ENCODE results near the gene CLCNKB. TPM values are rescaled to one million over a fixed set of nuclear protein-coding genes. Genes with fewer than 3 reads are reported as not detected.
"Not testable (repeated sequence)": the region's sequence is repeated elsewhere in the genome, so short reads cannot be mapped to it uniquely, and the experiment has no call there.

CLCNKB gene
- total RNA-seq (2014; rRNA removed; shearing (Covaris generic)): not detected in 2 replicates
- not detected in 2 replicates for polyA plus RNA-seq (2015; cell fraction: cytosol; rRNA removed)
- polyA plus RNA-seq (2015; cell fraction: nucleus; rRNA removed): 0.22 TPM in 1 of 2 replicates, not detected in the other

DNA sequence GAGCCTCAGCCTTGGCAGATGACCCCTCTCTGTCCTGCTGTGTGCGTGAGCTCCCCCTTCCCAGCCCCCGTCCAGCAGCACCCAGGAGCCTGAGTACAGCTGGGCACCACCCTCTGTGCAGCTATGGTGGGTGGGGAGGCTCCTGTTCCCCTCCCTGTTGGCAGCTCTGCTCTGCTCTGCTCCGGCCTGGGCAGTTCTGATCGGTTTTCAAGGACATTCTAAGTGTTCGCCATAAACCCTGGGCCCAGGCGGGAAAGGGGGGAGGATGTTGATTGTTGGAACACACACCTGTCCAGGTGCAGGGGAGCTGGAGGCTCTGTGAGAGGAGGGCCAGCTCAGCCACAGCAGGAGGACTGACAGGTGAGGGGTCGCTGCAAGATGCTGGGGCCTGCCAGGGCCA lies at the start of gene CLCNKB:
CLCNKB (plus strand) TSS at position 262 of the 400 bp plus-strand sequence. CDS start 711 bp downstream, outside the sequence.
- DNase-seq (ENCODE audit: low read depth): no peak

DNA sequence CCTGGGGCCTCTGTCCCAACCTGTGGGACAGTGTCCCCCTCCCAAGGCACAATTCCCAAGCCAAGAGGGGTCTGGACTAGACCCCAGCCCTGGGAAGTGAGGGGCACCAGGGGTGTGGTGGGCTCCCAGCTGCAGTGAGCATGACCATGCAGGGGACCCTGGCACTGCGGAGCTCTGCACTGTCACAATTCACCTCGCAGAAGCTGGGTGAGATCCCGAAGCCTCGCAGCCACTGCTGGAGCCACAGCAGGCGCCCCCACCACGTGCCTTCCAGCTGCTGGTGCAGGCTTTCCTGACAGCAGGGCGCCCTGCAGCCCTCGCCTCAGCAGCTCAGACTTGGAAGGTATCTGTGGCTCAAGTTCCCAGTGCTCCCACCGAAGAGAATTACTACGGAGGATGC lies 49.5 kb upstream of the CLCNKB start:
- DNase-seq (ENCODE audit: low read depth): no peak

DNA sequence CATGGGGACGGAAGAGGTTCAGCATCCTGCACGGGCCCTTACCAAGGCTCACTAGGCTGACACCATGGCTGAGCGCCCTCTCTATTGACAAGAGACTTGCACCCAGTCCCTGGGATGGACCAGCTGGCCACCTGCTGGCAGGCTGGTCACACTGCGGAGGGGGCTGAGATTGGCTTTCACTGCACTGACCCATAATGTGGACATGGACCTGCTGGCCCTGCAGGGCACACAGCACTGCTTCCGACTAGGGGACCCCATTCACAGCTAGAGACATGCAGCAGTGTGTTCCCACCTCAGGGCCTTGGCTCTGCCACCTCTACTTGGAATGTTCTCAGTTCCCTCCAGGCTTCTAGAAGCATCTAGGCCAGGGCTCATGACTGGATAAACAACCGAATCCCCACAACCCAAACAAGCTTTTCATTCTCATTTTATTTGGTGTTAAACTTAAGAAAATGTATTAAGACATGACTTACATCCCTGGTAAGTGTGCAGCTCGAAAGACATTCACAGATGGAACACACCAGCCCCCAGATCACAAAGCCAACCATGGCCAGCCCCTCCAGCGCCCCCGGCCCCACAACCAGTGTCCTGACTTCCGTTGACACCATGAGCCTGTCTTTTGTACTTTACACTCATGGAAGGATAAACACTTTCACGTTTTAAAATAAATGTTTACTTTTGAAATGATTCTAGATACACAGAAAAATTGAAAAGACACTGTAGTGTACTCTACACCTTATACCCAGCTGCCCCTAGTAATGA lies 48.8 kb upstream of the CLCNKB start:
- peak; percentile 40 for DNase-seq (ENCODE audit: low read depth)

- DNase-seq (ENCODE audit: low read depth): no peak
Measured at GRCh38 chr1:15997076-15997585, 46.5 kb upstream of the CLCNKB start.

DNA sequence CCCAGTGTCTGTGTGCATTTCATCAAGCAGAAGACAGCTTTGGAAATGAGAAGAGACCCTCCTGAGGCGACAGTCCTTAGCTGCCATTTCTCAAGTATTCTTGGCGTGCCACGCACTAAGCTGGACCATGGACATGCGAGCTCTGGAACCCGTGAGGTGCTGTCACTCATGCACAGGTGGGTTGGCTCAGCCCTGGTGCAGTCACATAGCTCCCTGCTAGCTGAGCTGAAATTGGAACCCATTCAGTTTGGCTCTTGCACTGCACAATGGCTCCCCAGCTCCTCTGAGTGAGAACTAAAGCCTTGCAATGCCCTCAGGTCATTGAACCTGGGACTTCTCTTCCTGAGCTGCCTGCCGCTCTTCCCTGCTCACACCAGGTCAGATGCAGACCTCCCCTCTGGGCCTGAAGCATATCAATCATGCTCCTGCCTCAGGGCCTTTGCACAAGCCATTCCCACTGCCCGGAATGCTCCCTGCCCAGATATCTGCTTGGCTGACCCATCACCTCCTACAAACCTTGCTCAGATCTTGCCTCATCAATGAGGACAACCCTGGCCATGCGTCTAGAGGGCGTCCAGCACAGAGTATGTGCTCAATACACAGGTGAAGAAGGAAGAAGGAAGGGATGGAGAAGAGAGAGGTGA lies 45.8 kb upstream of the CLCNKB start:
- DNase-seq (ENCODE audit: low read depth): no peak

- no peak for DNase-seq (ENCODE audit: low read depth)
Measured at GRCh38 chr1:15998929-15999328, 44.7 kb upstream of the CLCNKB start.

DNA sequence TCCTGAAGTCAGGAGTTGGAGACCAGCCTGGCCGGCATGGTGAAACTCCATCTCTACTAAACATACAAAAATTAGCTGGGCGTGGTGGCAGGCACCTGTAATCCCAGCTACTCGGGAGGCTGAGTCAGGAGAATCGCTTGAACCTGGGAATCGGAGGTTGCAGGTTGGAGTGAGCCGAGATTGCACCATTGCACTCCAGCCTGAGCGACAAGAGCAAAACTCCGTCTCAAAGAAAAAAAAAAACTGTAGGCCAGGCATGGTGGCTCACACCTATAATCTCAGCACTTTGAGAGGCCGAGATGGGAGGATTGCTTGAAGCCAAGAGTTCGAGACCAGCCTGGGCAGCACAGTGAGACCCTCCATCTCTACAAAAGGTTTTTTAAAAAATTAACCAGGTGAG lies 42.3 kb upstream of the CLCNKB start:
- not testable (repeated sequence) for DNase-seq (ENCODE audit: low read depth)

- no peak for DNase-seq (ENCODE audit: low read depth)
Measured at GRCh38 chr1:16005597-16005996, 38.0 kb upstream of the CLCNKB start.

DNA sequence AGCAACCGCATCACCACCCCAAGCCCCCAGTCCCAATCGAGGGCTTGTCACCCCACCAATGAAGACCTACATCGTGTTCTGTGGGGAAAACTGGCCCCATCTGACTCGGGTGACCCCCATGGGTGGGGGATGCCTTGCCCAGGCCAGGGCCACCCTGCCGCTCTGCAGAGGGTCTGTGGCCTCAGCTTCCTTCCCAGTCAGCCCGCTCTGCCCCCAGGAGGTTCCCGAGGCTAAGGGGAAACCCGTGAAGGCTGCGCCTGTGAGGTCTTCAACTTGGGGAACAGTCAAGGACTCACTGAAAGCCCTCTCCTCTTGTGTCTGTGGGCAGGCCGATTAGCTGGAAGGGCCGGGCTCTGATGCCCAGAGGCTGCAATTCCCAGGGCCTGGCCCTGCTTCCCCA lies 37.6 kb upstream of the CLCNKB start:
- DNase-seq (ENCODE audit: low read depth): no peak

GRCh38 chr1:16006552-16007485 lies 36.8 kb upstream of the CLCNKB start:
- DNase-seq (ENCODE audit: low read depth): peak; percentile 41

DNA sequence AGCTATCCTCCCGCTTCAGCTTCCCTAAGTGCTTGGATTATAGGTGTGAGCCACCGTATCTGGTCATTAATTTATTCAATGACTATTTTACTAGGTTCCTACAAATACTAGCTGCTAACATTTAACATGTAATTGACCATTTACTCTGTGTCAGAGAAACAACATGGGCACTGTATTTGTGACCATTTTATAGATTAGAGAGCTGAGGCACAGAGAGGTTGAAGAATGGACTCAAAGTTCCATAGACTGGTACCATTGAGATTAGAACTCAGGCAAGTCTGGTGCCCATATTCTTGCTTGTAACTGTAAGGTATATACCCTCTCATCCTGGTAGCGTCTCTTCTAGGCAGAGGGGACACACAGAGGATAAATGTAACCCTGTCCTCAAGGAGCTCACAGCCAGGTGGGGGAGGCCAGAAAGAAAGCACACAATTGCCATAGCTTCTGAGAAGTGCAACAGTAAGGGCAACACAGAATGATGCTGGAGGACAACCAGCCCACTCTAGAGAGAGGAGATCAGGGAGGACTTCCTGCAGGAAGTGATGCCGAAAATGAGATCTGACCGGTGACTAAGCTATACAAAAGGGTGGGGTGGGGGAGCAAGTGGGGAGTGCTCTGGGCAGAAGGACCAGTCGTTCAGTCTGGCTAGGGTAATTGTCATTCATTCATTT lies 35.8 kb upstream of the CLCNKB start:
- DNase-seq (ENCODE audit: low read depth): peak; percentile 32

DNA sequence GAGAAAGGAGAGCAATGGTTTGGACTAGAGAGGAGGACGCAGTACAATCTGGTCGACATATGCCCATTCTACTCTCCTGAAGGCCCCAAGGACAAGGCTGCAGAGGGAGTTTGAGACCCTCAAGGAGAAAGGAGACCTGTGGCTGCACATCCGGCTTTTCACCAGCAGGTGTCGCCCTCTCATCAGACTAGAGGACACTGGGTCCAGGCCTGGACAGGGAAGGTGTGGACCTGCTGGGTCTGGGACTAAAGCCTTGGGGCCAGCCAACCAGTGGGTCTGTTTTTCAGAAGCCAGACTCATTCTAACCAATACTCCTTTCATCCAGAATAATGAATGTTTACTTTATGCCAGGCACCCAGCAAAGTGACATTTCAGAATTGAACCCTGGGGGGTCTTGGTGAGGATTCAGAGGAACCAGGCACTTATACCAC lies 34.5 kb upstream of the CLCNKB start:
- peak; percentile 61 for DNase-seq (ENCODE audit: low read depth)

DNA sequence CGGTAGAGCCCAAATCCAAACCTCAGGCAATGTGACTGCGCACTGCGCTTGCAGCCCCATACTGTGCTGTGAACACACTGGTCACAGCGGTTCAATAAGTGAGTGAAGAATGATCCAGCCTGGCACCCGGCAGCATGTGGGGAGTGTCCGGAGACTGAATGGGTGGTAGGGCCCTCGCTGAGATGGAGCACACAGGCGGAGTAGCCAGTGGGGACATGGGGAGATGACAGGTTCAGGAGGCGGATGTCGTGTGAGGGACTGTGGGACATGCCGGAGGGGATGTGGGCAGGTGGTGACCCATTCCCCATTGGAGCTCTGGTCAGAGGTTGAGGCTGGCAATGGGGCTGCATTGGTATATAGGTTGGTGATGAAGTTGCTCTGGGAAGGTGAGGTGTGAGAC lies 33.9 kb upstream of the CLCNKB start:
- no peak for DNase-seq (ENCODE audit: low read depth)

- no peak for DNase-seq (ENCODE audit: low read depth)
Measured at GRCh38 chr1:16010837-16011236, 32.7 kb upstream of the CLCNKB start.

- no peak for DNase-seq (ENCODE audit: low read depth)
Measured at GRCh38 chr1:16011936-16012589, 31.5 kb upstream of the CLCNKB start.

DNA sequence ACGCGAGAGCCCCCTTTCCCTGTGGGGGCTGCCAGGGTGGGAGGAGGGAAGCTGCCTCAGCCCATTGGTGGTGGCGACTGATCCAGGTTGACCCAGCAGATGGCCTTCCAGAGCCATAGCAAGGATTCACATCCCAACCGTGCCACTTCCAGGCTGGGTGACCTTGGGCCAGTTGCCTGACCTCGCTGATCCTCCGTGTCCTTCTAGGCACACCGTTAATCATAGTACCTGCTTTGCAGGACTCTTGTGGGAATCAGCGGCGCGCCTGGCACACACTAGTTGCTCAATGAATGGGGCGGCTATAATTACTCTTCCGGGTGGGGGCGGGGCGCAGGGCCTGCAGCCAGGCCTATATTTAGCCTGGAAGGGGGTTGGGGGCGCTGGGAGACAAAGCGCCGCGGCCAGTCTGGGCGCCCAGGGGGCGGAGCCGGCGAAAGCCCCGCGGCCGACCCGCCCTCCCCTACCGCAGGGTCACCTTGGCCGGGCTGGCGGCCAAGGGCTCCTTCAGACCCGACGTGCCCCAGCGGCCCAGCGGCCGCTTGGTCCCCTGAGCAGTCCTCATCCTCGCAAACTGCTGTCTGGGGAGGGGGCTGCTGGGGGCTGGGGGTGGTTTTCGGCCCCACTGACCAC lies 30.9 kb upstream of the CLCNKB start:
- DNase-seq (ENCODE audit: low read depth): peak; percentile 54

DNA sequence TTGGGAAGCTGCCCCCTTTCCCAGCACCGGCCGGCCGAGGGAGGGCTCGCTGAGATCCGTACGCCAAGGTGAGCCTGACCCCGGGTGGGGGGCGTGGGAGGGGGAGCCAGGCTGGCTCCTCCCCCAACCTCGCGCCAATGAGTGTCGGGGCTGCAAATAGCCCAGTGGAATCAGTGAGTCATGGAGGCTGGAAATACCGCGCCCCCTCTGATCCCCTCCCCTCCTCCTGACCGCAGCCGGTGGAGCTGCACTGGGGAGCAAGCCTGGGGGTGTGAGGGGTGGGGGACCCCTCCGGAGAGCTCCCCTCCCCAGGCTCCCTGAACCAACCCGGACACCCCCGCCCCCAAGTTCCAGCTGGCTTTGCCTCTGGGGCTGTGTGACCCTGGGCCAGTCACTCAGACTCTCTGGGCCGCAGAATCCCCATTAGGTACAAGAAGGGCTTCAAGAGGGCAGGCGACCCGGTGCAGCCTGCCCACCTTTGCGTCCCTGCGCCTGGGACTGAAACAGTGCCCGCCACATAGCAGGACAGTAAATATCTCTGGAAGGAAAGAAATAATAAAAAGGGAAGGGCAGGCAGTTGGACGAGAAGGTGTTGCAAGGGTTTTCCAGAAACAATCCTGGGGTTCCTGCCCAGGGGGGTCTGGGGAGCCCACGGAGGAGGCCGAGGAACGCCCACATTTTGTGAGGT lies 30.2 kb upstream of the CLCNKB start:
- DNase-seq (ENCODE audit: low read depth): peak; percentile 69

GRCh38 chr1:16013908-16014258 lies 29.7 kb upstream of the CLCNKB start:
- no peak for DNase-seq (ENCODE audit: low read depth)
